NB4 (cell line): ENCODE measurements around the gene TMEM267.
"Not testable (repeated sequence)": the region's sequence is repeated elsewhere in the genome, so short reads cannot be mapped to it uniquely, and the experiment has no call there.

Experiments
- MYC ChIP-seq: IDR thresholded peaks from 2 replicates; pipeline ENCODE4 v1.6.1; 2011; ENCODE audit warnings: low read depth, low read length
- POLR2A ChIP-seq: IDR thresholded peaks from 2 replicates; pipeline ENCODE4 v1.6.1; 2011; ENCODE audit warnings: mild to moderate bottlenecking; ENCODE audit not compliant: insufficient read length; ENCODE audit errors: extremely low read depth
- TF ChIP-seq, protein P1 (sequence below): IDR thresholded peaks from one replicate; pipeline ENCODE4 v1.5.1; 2012; ENCODE audit warnings: low read depth, low read length
- TF ChIP-seq, protein P2 (sequence below): IDR thresholded peaks from 2 replicates; pipeline ENCODE4 v1.6.1; 2011; ENCODE audit warnings: low read depth, low read length

DNA sequence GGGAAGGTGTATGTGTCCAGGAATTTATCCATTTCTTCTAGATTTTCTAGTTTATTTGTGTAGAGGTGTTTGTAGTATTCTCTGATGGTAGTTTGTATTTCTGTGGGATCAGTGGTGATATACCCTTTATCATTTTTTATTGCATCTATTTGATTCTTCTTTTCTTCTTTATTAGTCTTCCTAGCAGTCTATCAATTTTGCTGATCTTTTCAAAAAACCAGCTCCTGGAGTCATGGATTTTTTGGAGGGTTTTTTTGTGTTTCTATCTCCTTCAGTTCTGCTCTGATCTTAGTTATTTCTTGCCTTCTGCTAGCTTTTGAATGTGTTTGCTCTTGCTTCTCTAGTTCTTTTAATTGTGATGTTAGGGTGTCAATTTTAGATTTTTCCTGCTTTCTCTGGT, 42.1 kb downstream of the TMEM267 start:
- TF ChIP-seq, protein P1, sequence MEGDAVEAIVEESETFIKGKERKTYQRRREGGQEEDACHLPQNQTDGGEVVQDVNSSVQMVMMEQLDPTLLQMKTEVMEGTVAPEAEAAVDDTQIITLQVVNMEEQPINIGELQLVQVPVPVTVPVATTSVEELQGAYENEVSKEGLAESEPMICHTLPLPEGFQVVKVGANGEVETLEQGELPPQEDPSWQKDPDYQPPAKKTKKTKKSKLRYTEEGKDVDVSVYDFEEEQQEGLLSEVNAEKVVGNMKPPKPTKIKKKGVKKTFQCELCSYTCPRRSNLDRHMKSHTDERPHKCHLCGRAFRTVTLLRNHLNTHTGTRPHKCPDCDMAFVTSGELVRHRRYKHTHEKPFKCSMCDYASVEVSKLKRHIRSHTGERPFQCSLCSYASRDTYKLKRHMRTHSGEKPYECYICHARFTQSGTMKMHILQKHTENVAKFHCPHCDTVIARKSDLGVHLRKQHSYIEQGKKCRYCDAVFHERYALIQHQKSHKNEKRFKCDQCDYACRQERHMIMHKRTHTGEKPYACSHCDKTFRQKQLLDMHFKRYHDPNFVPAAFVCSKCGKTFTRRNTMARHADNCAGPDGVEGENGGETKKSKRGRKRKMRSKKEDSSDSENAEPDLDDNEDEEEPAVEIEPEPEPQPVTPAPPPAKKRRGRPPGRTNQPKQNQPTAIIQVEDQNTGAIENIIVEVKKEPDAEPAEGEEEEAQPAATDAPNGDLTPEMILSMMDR: not testable (repeated sequence)
- TF ChIP-seq POLR2A, MYC: not testable (repeated sequence)
- TF ChIP-seq, protein P2, sequence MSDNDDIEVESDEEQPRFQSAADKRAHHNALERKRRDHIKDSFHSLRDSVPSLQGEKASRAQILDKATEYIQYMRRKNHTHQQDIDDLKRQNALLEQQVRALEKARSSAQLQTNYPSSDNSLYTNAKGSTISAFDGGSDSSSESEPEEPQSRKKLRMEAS: not testable (repeated sequence)
